Ramos (cell line): ENCODE measurements around the gene ADH1C.

ENCODE experiments used
- in situ Hi-C: fragments of 300-500 bp; cut with MboI; formaldehyde crosslinking; loops from one replicate; pipeline ENCODE4 v1.14.3; 2022; ENCODE audit warnings: low sequenced_read_pairs; ENCODE audit not compliant: unreplicated experiment

The ADH1C gene

GRCh38 chr4:99310389-99310788 lies 42.2 kb downstream of the ADH1C start:
- in situ Hi-C loops: no loop called here

DNA sequence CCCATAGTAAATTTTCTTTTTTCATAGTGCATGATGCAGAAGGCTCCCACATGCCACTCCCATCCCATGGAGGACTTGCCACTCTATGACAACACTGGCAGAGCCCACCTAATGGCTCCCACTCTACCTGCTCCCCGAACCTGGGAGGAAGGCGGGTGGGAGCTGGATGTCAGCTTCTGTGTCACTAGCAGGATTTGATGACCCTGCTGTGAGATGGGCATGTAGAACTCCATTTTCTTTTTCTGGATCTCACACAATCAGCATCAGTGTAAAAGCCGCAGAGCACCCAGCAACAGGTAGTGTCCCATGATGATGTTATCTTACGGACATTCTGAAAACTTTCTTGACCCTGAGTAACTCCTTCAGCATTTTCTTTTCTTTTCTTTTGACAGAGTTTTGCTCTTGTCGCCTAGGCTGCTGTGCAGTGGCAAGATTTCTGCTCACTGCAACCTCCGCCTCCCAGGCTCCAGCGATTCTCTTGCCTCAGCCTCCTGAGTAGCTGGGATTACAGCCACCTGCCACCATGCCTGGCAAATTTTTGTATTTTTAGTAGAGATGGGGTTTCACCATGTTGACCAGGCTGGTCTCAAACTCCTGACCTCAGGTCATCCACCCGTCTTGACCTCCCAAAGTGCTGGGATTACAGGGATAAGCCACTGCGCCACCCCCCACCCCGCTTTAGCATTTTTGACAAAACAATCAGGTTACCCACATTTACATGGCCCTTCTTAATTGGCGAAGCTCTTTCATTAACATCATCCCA lies 46.7 kb downstream of the ADH1C start:
- in situ Hi-C loops: no loop called here

GRCh38 chr4:99301376-99302164 lies 51.0 kb downstream of the ADH1C start:
- in situ Hi-C loops: no loop called here

DNA sequence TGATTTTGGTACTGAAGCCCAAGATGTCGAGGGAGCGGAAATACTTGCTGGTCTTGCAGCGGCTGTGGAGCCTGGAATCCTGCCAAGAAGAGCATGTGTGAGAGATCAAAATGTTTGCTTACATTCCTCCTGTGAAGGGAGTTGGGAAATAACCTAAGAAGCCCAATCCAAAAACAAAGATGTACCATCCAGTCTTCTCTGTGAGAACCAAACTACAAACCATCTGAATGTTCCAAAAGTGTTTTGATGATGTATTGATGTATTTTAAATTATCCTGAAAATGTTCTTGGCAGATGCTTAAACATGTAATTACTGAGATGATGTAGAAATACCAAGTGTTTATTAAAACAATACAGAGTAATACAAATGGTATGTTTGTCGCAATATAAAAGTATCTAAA lies 51.6 kb downstream of the ADH1C start:
- in situ Hi-C loops: no loop called here

- in situ Hi-C loops: no loop called here
These were observed 59.2 kb downstream of the ADH1C start for GRCh38 chr4:99293357-99293756.

GRCh38 chr4:99290848-99291786 lies 61.4 kb downstream of the ADH1C start, which contains the start of gene ADH1A:
Gene ADH1A, minus strand, starts transcription at chr4:99290985. Its CDS starts 71 bp downstream, at chr4:99290914.
- in situ Hi-C loops: no loop called here
